ENCODE results near the gene ANKRD13D.

The ANKRD13D gene

GRCh38 chr11:67289226-67289650 is at the start of gene ANKRD13D:
Gene ANKRD13D, plus strand, starts transcription at chr11:67289303. Its CDS starts 158 bp downstream, at chr11:67289461.
- no peak for DNase-seq

GRCh38 chr11:67239783-67240575 is 49.1 kb upstream of the ANKRD13D start:
- peak; percentile 90 to 98 for DNase-seq

- peak; percentile 68 to 72 for DNase-seq
These were observed 48.3 kb upstream of the ANKRD13D start for GRCh38 chr11:67240576-67241389.

- DNase-seq = no peak
These were observed 46.6 kb upstream of the ANKRD13D start for GRCh38 chr11:67242548-67242947.

- DNase-seq = no peak
These were observed 46.1 kb upstream of the ANKRD13D start for GRCh38 chr11:67243051-67243450.

- DNase-seq = no peak
These were observed 44.1 kb upstream of the ANKRD13D start for GRCh38 chr11:67245046-67245445.

- DNase-seq = no peak
These were observed 41.1 kb upstream of the ANKRD13D start for GRCh38 chr11:67247946-67248550.

- no peak for DNase-seq
These were observed 40.5 kb upstream of the ANKRD13D start for GRCh38 chr11:67248653-67249052.

GRCh38 chr11:67250059-67251043 is 38.8 kb upstream of the ANKRD13D start:
- DNase-seq = no peak

- no peak for DNase-seq
These were observed 37.3 kb upstream of the ANKRD13D start for GRCh38 chr11:67251841-67252240.

GRCh38 chr11:67252831-67253239 is 36.3 kb upstream of the ANKRD13D start:
- no peak for DNase-seq

- no peak for DNase-seq
These were observed 35.1 kb upstream of the ANKRD13D start for GRCh38 chr11:67253872-67254624.

- no peak for DNase-seq
These were observed 34.3 kb upstream of the ANKRD13D start for GRCh38 chr11:67254798-67255197.

- DNase-seq = no peak
These were observed 33.8 kb upstream of the ANKRD13D start for GRCh38 chr11:67255353-67255752.

- no peak for DNase-seq
These were observed 33.2 kb upstream of the ANKRD13D start for GRCh38 chr11:67255864-67256263.

- DNase-seq = no peak
These were observed 32.5 kb upstream of the ANKRD13D start for GRCh38 chr11:67256477-67257135.

- no peak for DNase-seq
These were observed 28.7 kb upstream of the ANKRD13D start for GRCh38 chr11:67260406-67260805.

- DNase-seq = peak in 1 of 2 experiments; percentile 24
These were observed 28.0 kb upstream of the ANKRD13D start for GRCh38 chr11:67260885-67261639.

- no peak for DNase-seq
These were observed 27.5 kb upstream of the ANKRD13D start for GRCh38 chr11:67261640-67261945.

- no peak for DNase-seq
These were observed 27.0 kb upstream of the ANKRD13D start for GRCh38 chr11:67261946-67262681.
